Large intestine (tissue), 3 donors: ENCODE results near the gene SLIT1. TPM values are rescaled to one million over a fixed set of nuclear protein-coding genes. Genes with fewer than 3 reads are reported as not detected.
A peak's percentile ranks its signal among the peaks of the same experiment; 100 is the strongest.

Source experiments
- DNase-seq, 2 donors: peaks; one replicate each; pipeline versions ENCODE4 v3.0.0 to v3.0.0-alpha.2; 2013
- H3K27ac ChIP-seq: one replicate; pipeline ENCODE4 v1.5.1; 2013; ENCODE audit warnings: low read length
- H3K27me3 ChIP-seq: 2 replicates; pipeline ENCODE4 v1.6.1; 2013; ENCODE audit warnings: low read length; ENCODE audit not compliant: control insufficient read depth, insufficient read depth
- H3K36me3 ChIP-seq: 2 replicates; pipeline ENCODE4 v1.6.1; 2013; ENCODE audit warnings: low read length; ENCODE audit not compliant: control insufficient read depth, insufficient read depth
- H3K4me1 ChIP-seq: one replicate; pipeline ENCODE4 v1.6.1; 2013; ENCODE audit warnings: low read length; ENCODE audit not compliant: control insufficient read depth, insufficient read depth
- H3K4me3 ChIP-seq: one replicate; pipeline ENCODE4 v1.5.1; 2013; ENCODE audit warnings: low read length
- H3K9me3 ChIP-seq: one replicate; pipeline ENCODE4 v1.6.1; 2013; ENCODE audit warnings: mild to moderate bottlenecking, low read depth, low read length, moderate library complexity; ENCODE audit not compliant: control insufficient read depth
- WGBS: methylation state at CpG from one replicate; pipeline ENCODE4 v1.1.5; 2013; ENCODE audit warnings: low lambda C conversion rate; ENCODE audit not compliant: insufficient coverage; 5-methylcytosine and 5-hydroxymethylcytosine counted together
- polyA plus RNA-seq: library from polyadenylated mRNA; unstranded; fragments of 120-200 nt; gene quantifications from one replicate; pipeline ENCODE4 v1.2.1, GENCODE V29; 2013

Gene SLIT1
- polyA plus RNA-seq, 1 donor, result 1.6 TPM

DNA sequence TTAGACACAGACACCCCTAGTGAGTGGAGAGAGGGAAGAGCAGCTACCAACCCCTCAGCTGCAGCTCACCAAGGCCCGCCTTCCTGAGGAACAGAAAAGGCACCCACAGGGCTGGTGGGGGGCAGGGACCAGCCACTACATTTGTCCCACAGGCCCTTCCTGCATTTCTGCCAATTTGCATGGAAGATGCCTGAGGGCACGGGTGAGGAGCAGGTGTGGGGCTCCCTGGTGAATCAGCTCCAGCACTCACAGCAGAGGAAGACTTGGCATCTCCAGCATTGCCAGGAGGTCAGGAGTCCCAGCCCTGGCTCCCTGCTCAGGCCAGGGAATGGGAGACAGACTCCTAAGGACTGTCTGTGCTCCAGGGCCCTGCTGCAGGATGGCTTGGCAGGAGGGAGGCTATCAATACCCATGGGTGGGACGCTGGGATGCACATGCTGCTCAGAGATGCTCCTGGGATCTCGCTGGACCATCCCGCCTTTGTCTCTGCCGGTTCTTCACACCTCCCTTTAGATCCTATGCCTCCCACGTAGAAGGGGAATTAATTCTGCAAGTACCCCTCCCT lies 109.7 kb downstream of the SLIT1 start:
- Histone ChIP-seq H3K36me3 (no peaks in the 10 kb centered on the region), H3K4me3 (no peak overlapping the region), H3K27ac (no peak overlapping the region), H3K4me1 (no peaks in the 10 kb centered on the region), H3K9me3 (no peaks in the 10 kb centered on the region), H3K27me3 (peaks cover 47% of the 10 kb centered on the region)
- DNase-seq, result no peak
- WGBS, result no CpG with 5 or more reads among the region's 7 CpGs

DNA sequence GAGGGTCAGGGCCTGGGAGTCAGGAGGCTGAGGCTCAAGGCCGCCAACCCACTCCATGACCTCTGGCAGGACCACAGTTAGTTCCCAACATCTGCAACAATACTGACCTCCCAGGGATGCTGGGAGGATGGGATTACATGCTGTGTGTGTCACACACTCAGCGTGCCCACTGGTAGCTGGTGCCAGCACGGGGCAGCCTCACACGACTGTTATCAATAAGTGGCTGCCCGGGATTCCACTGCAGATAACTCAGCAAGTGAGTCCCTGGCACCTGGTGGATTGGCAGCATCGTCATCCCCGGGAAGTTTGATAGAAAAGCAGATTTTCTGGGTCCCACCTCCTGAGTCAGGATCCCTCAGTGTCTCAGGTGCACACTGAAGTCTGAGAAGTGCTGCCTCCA lies 110.3 kb downstream of the SLIT1 start:
- Histone ChIP-seq H3K27ac (no peak overlapping the region), H3K9me3 (no peaks in the 10 kb centered on the region), H3K4me1 (no peaks in the 10 kb centered on the region), H3K27me3 (peaks cover 46% of the 10 kb centered on the region), H3K36me3 (no peaks in the 10 kb centered on the region), H3K4me3 (no peak overlapping the region)
- no CpG with 5 or more reads among the region's 7 CpGs for WGBS
- DNase-seq, result no peak

DNA sequence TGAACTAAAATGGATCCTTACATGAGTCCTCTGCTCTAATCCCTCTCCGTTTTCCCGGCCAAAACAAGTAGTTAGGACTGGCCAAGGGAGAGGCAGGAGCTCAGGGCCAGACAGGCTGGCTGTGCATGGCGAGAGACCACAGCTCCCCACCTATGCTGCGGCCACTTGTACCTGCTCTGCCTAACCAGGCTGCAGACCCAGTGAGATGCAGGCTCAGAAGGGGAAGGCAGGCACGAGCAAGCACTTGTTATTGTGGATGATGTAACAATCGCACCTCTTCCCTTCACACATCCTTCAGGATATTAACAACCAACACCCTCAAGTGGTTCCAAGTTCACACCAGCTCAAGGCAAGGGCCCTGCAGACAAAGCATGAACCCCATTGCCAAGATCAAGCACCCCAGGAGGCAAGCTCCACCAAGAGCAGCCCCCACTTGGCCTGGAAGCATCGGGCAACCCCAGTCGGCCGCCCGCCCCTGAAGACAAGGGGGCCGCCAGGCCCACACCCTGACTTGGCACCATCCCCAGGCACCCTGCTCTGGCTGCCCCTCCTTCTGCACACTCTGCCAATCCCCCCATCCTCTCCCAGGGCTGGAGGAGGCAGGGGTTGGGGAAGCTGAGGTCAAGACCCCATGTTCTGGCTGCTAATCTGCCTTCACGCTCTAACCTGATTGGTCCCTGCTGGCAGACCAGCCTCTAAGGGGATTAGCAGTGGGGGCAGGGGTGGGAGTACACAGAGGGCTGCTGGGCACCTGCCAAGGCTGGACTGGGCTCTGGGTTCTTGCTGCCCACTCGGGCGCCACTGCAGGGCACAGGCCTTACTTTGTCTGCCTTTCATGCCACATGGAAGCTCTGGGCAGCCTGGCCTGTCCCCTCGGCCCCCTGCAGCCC lies 111.3 kb downstream of the SLIT1 start:
- DNase-seq, result no peak

DNA sequence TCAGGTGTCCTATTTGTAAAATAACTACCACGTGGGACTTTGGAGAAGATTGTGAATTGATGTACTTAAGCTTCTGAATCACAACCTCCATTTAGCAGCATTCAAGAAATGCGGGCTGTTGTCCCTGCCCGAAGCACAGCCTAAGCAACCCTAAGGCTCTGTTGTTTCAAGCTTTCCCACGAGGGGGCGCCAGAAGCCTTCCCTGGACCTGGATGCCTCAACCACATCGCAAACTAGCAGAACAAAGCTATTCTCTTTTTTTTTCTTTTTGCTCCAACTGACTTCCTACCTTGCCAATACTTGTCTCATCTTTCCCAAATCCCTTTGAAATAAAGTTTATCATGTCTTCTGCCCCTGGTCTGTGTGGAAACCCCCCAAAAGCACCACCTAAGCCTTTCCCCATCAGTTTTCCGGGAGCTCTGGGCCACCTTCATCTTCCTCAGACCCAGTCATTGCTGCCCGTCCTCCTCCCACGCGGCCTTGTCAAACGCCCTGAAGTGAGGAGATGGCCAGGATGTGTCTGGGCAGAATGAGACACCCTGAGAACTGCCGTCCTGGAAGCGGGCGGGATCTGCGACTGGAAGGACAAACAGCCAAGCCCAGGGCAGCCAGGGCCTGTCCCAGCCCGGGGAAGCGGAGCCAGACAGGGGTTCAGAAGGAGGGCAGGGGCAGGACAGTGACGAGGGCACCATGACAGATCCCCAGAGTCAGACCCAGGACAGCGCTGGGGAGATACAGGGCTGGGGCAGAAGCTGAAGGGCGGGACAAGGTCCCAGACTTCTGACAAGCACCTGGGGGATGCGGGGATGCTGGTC lies 112.7 kb downstream of the SLIT1 start:
- Histone ChIP-seq H3K27ac (no peak overlapping the region), H3K4me1 (no peaks in the 10 kb centered on the region), H3K9me3 (no peaks in the 10 kb centered on the region), H3K27me3 (peaks cover 41% of the 10 kb centered on the region), H3K4me3 (no peak overlapping the region), H3K36me3 (no peaks in the 10 kb centered on the region)
- WGBS, result no CpG with 5 or more reads among the region's 21 CpGs
- peak; percentile 61 to 68 for DNase-seq

More for the DNA sequence above, 111.3 kb downstream of the SLIT1 start:
- Histone ChIP-seq H3K36me3 (no peaks in the 10 kb centered on the region), H3K4me1 (no peaks in the 10 kb centered on the region), H3K27ac (no peak overlapping the region), H3K4me3 (no peak overlapping the region), H3K27me3 (peaks cover 46% of the 10 kb centered on the region), H3K9me3 (no peaks in the 10 kb centered on the region)
- WGBS, result no CpG with 5 or more reads among the region's 15 CpGs

DNA sequence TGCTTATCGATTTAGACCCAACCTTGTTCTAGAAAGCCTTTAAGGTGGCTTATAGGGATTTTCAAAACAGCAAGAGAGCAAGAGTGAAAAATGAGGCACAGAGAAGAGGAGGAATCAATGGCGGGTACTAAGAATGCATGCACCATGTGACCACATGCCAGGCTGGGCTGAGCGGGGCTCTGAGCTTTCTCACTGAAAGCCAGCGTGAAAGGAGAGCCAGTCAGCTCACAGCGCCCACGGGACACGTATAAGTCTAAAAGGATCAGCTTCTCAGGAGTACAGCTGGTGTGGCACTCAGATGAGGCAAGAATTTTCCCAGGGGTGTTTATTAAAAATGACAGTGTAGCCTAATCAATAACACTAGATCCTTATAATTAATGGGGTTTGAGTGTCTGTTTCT lies 114.3 kb downstream of the SLIT1 start:
- Histone ChIP-seq H3K9me3 (no peaks in the 10 kb centered on the region), H3K27me3 (peaks cover 32% of the 10 kb centered on the region), H3K4me1 (no peaks in the 10 kb centered on the region), H3K4me3 (no peak overlapping the region), H3K27ac (no peak overlapping the region), H3K36me3 (no peaks in the 10 kb centered on the region)
- 100% methylated on average over 1 of the region's 7 CpGs for WGBS
- no peak for DNase-seq

DNA sequence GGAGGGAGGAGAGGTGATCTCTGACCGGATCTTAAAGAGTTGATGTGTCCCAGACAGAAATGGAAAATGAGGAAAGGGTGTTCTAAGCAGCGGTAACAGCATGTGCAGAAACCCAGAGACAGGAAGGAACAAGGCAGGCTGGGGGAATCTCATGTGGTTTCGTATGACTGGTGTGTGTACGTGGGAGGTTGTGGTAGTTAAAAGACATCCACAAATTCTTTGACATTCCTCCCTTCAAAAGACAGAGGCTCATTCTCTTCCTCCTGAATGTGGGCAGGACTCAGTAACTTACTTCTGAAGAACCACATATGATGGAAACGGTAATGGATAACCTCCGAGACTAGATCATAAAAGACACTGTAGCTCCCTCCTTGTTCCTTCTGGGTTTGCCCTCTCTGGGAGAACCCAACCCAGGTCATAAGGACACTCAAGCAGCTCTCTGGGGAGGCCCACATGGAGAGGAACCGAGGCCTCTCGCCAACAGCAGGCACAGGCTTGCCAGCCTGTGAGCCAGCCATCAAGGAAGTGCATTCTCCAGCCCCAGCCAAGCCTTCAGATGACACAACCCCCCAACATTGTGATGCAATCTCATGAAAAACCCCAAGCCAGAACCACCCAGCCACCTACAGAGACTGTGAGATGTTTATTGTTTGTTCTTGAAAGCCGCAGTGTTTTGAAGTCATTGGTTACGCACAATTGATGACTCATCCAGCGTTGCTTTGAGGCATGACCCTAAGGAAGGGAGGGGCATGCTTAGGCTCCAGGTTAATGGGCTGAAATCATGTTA lies 116.0 kb downstream of the SLIT1 start:
- 100% methylated on average over 2 of the region's 11 CpGs for WGBS
- Histone ChIP-seq H3K4me3 (no peak overlapping the region), H3K27me3 (peaks cover 28% of the 10 kb centered on the region), H3K27ac (no peak overlapping the region), H3K9me3 (no peaks in the 10 kb centered on the region), H3K36me3 (no peaks in the 10 kb centered on the region), H3K4me1 (no peaks in the 10 kb centered on the region)
- DNase-seq, result no peak

DNA sequence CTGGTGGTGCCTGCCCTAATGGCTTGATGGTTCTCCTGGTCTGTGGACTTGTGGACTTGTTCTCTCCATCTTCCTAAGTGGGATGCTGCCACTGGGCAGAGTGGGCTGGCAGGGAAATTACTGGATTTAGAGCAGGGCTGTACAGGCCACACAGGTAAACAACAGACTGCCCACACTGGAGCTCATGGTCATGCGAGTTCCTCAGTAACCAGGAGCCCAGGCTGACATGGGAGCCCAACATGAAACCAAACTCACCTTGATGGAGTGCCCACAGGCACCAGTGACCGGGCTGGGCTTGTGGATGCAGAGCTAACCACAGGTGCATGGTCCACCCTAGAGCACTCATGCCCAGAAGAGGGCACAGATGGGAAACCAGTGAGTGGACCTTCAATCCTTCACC lies 116.7 kb downstream of the SLIT1 start:
- no peak overlapping the region for H3K4me3 ChIP-seq
- no peaks in the 10 kb centered on the region for H3K4me1 ChIP-seq
- no peaks in the 10 kb centered on the region for H3K36me3 ChIP-seq
- H3K9me3 ChIP-seq, result no peaks in the 10 kb centered on the region
- WGBS, result no CpG with 5 or more reads among the region's 2 CpGs
- no peak overlapping the region for H3K27ac ChIP-seq
- DNase-seq, result no peak
- H3K27me3 ChIP-seq, result peaks cover 22% of the 10 kb centered on the region

DNA sequence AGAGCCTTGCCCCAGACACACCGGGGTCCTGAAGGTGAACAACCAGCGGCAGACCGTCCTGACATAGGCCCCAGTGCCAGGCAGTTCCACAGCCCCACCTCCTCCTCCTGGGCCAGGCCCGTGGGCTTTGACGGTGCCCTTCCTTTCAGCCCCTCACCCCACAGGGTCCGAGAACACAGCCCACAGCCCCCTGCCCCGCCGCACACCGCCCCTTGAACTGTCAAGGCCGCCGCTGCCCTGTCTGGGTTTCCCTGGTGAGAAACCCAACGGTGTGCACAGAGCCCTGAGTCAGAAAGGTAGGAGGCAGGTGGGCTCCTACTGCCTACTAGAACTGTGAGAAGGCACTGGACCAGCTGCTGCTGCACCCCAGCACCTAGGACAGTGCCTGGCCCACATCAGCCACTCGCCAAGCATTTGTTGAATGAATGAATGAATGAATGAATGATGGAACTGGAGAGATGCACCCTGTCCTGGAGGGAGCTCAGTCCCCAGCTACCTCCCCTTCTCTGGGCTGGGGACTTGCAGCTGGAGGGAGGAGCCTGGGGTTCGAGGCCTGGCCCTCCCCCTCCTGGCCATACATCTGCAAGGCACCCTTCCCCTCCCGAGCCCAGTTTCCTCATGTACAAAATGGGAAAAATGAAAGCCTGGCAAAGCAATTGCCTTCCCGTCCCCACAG lies 117.9 kb downstream of the SLIT1 start:
- no peaks in the 10 kb centered on the region for H3K4me1 ChIP-seq
- no CpG with 5 or more reads among the region's 16 CpGs for WGBS

DNA sequence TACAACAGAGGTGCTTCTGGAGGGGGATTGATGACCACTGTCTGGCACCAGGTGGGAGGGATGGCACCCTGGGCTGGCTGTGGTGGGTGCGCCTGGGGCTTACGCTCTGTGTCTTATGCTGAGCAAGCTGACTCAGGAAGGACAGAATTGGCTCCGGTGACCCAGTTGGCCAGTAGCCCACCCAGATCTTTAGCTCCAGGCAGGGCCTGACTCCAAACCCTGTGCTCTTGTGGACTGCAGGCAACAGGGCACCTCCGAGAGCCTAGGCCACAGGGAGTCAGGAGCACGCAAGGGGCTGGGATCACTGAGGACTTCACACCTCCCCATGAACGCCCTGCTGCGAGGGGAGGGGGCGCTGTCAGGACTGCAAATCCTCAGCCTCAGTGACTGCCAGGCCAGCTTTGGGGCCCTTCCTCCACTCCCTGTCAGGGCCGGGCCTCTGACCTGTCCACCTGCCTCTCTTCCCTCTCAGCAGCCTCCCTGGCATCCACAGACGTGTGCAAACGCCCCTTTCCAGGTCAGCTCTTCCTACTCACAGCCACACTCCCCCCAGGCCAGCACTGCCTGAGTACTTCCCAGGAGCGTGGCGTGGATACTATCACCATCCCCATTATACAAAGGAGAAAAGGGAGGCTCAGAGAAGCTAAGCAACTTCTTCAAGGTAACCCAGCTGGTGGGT lies 118.7 kb downstream of the SLIT1 start:
- H3K9me3 ChIP-seq, result no peaks in the 10 kb centered on the region
- H3K27ac ChIP-seq, result no peak overlapping the region
- H3K4me1 ChIP-seq, result no peaks in the 10 kb centered on the region
- no peak for DNase-seq
- peaks cover 8% of the 10 kb centered on the region for H3K27me3 ChIP-seq
- H3K4me3 ChIP-seq, result no peak overlapping the region
- no peaks in the 10 kb centered on the region for H3K36me3 ChIP-seq
- no CpG with 5 or more reads among the region's 13 CpGs for WGBS

More for the DNA sequence above, 117.9 kb downstream of the SLIT1 start:
- H3K4me3 ChIP-seq, result no peak overlapping the region
- H3K27ac ChIP-seq, result no peak overlapping the region
- H3K36me3 ChIP-seq, result no peaks in the 10 kb centered on the region
- peaks cover 12% of the 10 kb centered on the region for H3K27me3 ChIP-seq
- no peaks in the 10 kb centered on the region for H3K9me3 ChIP-seq
- DNase-seq, result no peak
